WTC11 (cell line): ENCODE data around the gene MZF1.

Experiments used
- CBFB ChIP-seq: sonication (generic); formaldehyde crosslinking; IDR thresholded peaks from 2 replicates; pipeline ENCODE4 v1.8.1; 2022; ENCODE audit warnings: mild to moderate bottlenecking, low read depth, missing genetic modification reagents
- TF ChIP-seq, protein P1 (sequence below): fragments of 200-600 bp; IDR thresholded peaks from 2 replicates; pipeline ENCODE4 v1.8.0; 2022; ENCODE audit warnings: antibody characterized with exemption
- TF ChIP-seq, protein P2 (sequence below): sonication (generic); formaldehyde crosslinking; conservative IDR thresholded peaks from 2 replicates; pipeline ENCODE4 v1.8.1; 2022; ENCODE audit warnings: mild to moderate bottlenecking, missing genetic modification reagents
- TF ChIP-seq, protein P3 (sequence below): sonication (generic); formaldehyde crosslinking; IDR thresholded peaks from 2 replicates; pipeline ENCODE4 v1.8.1; 2022; ENCODE audit warnings: missing genetic modification reagents, borderline replicate concordance

DNA sequence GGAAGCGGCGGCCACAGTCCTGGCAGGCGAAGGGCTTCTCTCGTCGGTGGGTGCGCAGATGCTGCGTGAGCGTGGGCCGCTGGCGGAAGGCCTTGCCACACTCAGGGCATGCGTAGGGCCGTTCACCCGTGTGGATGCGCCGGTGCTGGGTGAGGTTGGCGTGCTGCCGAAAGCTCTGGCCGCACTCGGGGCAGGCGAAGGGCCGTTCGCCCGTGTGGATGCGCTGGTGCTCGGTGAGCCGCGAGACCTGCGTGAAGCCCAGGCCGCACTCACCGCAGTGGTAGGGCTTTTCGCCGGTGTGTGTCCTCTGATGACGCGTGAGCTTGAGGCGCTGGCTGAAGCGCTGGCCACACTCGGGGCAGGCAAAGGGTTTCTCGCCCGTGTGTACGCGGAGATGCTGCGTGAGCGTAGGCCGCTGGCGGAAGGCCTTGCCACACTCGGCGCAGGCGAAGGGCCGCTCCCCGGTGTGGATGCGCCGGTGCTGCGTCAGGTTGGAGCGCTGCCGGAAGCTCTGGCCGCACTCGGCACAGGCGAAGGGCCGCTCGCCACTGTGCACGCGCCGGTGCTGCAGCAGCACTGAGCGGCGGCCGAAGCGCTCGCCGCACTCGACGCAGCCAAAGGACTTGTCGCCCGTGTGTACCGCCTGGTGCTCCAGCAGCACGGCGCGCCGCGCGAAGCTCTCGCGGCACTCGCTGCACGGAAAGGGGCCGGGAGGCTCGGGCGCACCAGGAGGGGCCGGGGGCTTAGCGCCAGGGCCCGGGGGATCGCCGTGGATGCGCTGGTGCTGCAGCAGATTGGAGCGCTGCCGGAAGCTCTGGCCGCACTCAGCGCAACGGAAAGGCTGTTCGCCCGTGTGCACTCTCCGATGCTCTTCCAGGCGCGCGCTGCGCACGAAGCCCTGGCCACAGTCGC, 10.8 kb downstream of the MZF1 start:
- TF ChIP-seq, protein P1, sequence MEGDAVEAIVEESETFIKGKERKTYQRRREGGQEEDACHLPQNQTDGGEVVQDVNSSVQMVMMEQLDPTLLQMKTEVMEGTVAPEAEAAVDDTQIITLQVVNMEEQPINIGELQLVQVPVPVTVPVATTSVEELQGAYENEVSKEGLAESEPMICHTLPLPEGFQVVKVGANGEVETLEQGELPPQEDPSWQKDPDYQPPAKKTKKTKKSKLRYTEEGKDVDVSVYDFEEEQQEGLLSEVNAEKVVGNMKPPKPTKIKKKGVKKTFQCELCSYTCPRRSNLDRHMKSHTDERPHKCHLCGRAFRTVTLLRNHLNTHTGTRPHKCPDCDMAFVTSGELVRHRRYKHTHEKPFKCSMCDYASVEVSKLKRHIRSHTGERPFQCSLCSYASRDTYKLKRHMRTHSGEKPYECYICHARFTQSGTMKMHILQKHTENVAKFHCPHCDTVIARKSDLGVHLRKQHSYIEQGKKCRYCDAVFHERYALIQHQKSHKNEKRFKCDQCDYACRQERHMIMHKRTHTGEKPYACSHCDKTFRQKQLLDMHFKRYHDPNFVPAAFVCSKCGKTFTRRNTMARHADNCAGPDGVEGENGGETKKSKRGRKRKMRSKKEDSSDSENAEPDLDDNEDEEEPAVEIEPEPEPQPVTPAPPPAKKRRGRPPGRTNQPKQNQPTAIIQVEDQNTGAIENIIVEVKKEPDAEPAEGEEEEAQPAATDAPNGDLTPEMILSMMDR, result no peak
- TF ChIP-seq, protein P2, sequence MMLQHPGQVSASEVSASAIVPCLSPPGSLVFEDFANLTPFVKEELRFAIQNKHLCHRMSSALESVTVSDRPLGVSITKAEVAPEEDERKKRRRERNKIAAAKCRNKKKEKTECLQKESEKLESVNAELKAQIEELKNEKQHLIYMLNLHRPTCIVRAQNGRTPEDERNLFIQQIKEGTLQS, result no peak
- TF ChIP-seq, protein P3, sequence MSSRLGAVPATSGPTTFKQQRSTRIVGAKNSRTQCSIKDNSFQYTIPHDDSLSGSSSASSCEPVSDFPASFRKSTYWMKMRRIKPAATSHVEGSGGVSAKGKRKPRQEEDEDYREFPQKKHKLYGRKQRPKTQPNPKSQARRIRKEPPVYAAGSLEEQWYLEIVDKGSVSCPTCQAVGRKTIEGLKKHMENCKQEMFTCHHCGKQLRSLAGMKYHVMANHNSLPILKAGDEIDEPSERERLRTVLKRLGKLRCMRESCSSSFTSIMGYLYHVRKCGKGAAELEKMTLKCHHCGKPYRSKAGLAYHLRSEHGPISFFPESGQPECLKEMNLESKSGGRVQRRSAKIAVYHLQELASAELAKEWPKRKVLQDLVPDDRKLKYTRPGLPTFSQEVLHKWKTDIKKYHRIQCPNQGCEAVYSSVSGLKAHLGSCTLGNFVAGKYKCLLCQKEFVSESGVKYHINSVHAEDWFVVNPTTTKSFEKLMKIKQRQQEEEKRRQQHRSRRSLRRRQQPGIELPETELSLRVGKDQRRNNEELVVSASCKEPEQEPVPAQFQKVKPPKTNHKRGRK, result no peak
- no peak for TF ChIP-seq CBFB (CRISPR knock-in tag)
